Stimulated activated naive CD4-positive, alpha-beta T cell treated with Interleukin-2 at 50 U/mL for 16 hours (primary cell): Measurements from ENCODE around the gene CD72.
"Not testable (repeated sequence)": the region's sequence is repeated elsewhere in the genome, so short reads cannot be mapped to it uniquely, and the experiment has no call there.

Experiments
- DNase-seq: peaks from one replicate; lab custom pipeline; 2025; lab: John Stamatoyannopoulos, UW

Gene CD72

GRCh38 chr9:35649431-35650340, 31.5 kb upstream of the CD72 start:
- peak; percentile 36 for DNase-seq

- DNase-seq: peak; percentile 86
Observed at GRCh38 chr9:35646533-35647265, 28.5 kb upstream of the CD72 start.

GRCh38 chr9:35646153-35646532, 27.9 kb upstream of the CD72 start:
- DNase-seq: no peak

GRCh38 chr9:35645736-35646135, 27.5 kb upstream of the CD72 start:
- not testable (repeated sequence) for DNase-seq

GRCh38 chr9:35643046-35643445, 24.8 kb upstream of the CD72 start:
- no peak for DNase-seq

GRCh38 chr9:35641478-35641877, 23.3 kb upstream of the CD72 start:
- not testable (repeated sequence) for DNase-seq

GRCh38 chr9:35640431-35640830, 22.2 kb upstream of the CD72 start:
- DNase-seq: not testable (repeated sequence)

GRCh38 chr9:35639631-35640030, 21.4 kb upstream of the CD72 start:
- DNase-seq: no peak

GRCh38 chr9:35639225-35639624, 21.0 kb upstream of the CD72 start:
- not testable (repeated sequence) for DNase-seq

- DNase-seq: not testable (repeated sequence)
Observed at GRCh38 chr9:35638751-35639150, 20.5 kb upstream of the CD72 start.

GRCh38 chr9:35637427-35637955, 19.3 kb upstream of the CD72 start:
- DNase-seq: not testable (repeated sequence)

- not testable (repeated sequence) for DNase-seq
Observed at GRCh38 chr9:35636877-35637246, 18.6 kb upstream of the CD72 start.

GRCh38 chr9:35636135-35636876, 18.1 kb upstream of the CD72 start:
- DNase-seq: no peak

GRCh38 chr9:35635730-35636129, 17.5 kb upstream of the CD72 start:
- no peak for DNase-seq

GRCh38 chr9:35629597-35629996, 11.4 kb upstream of the CD72 start:
- no peak for DNase-seq

GRCh38 chr9:35628389-35628991, 10.3 kb upstream of the CD72 start:
- no peak for DNase-seq

GRCh38 chr9:35627575-35627974, 9.4 kb upstream of the CD72 start:
- DNase-seq: no peak

GRCh38 chr9:35619800-35620158, 1.6 kb upstream of the CD72 start:
- DNase-seq: peak; percentile 56

- peak; percentile 30 for DNase-seq
Observed at GRCh38 chr9:35618854-35619799, 914 bp upstream of the CD72 start.

GRCh38 chr9:35617548-35617947, 665 bp downstream of the CD72 start:
- DNase-seq: no peak
